HEK293 (cell line): ENCODE measurements around the gene EIF1.

Experiments used
- CTCF ChIA-PET: fragments of 350-600 bp; formaldehyde crosslinking; extraction: SDS; loops from one replicate; lab custom pipeline; 2021; ENCODE audit warnings: antibody characterized with exemption; lab: Yijun Ruan, JAX
- POLR2A ChIA-PET: fragments of 300-600 bp; formaldehyde crosslinking; extraction: SDS; loops from one replicate; lab custom pipeline; 2020; ENCODE audit warnings: antibody characterized with exemption, inconsistent platforms; lab: Yijun Ruan, JAX
- H3K27ac ChIP-seq: fragments of 200-500 bp; sonication (Bioruptor generic); 2 replicates; pipeline ENCODE4 v1.5.1; 2014; ENCODE audit warnings: low read depth, low read length, control low read depth, inconsistent platforms; ENCODE audit errors: extremely low read depth
- H3K36me3 ChIP-seq, 2 experiments: fragments of 200-500 bp in 1 of 2; sonication (Bioruptor generic) in 1 of 2; 1 replicate in 1 of 2; 2 replicates in 1 of 2; pipeline ENCODE4 v1.5.1; 2014 to 2017; ENCODE audit warnings: inconsistent platforms in 2 of 2, low read length in 2 of 2; ENCODE audit not compliant: control insufficient read depth in 2 of 2, insufficient read depth in 1 of 2
- H3K4me1 ChIP-seq: fragments of 200-500 bp; sonication (Bioruptor generic); 2 replicates; pipeline ENCODE4 v1.5.1; 2014; ENCODE audit warnings: mild to moderate bottlenecking, low read length, inconsistent platforms; ENCODE audit not compliant: control insufficient read depth, insufficient read depth
- H3K4me3 ChIP-seq: 2 replicates; pipeline ENCODE4 v1.5.1; 2011; ENCODE audit warnings: low read depth, mild to moderate bottlenecking, control low read depth, low read length, moderate library complexity
- H3K9me3 ChIP-seq: fragments of 200-500 bp; sonication (Bioruptor generic); 2 replicates; pipeline ENCODE4 v1.5.1; 2014; ENCODE audit warnings: low read depth, low read length, inconsistent platforms; ENCODE audit not compliant: control insufficient read depth, insufficient read depth
- BCL11A ChIP-seq: fragments of 450-650 bp; formaldehyde crosslinking; IDR thresholded peaks from 2 replicates; pipeline ENCODE4 v1.5.1; 2016; ENCODE audit warnings: low read depth, missing biosample characterization, missing genetic modification characterization
- MYNN ChIP-seq: fragments of 450-650 bp; formaldehyde crosslinking; IDR thresholded peaks from 2 replicates; pipeline ENCODE4 v1.5.1; 2016; ENCODE audit warnings: missing biosample characterization, missing genetic modification characterization, borderline replicate concordance
- SCRT1 ChIP-seq: fragments of 450-650 bp; formaldehyde crosslinking; IDR thresholded peaks from 2 replicates; pipeline ENCODE4 v1.5.1; 2016; ENCODE audit warnings: missing biosample characterization, missing genetic modification characterization, borderline replicate concordance
- SCRT2 ChIP-seq: fragments of 450-650 bp; formaldehyde crosslinking; IDR thresholded peaks from 2 replicates; pipeline ENCODE4 v1.5.1; 2016; ENCODE audit warnings: missing biosample characterization, missing genetic modification characterization
- SP3 ChIP-seq: fragments of 450-650 bp; formaldehyde crosslinking; IDR thresholded peaks from 2 replicates; pipeline ENCODE4 v1.5.1; 2016; ENCODE audit warnings: missing biosample characterization, missing genetic modification characterization
- ZBTB11 ChIP-seq: fragments of 450-650 bp; formaldehyde crosslinking; conservative IDR thresholded peaks from 2 replicates; pipeline ENCODE4 v1.5.1; 2016; ENCODE audit warnings: low read depth, missing biosample characterization, missing genetic modification characterization
- ZBTB6 ChIP-seq: fragments of 450-650 bp; formaldehyde crosslinking; IDR thresholded peaks from 2 replicates; pipeline ENCODE4 v1.5.1; 2017; ENCODE audit warnings: missing biosample characterization, missing genetic modification characterization
- ZBTB7A ChIP-seq: fragments of 450-650 bp; formaldehyde crosslinking; IDR thresholded peaks from 2 replicates; pipeline ENCODE4 v1.5.1; 2016; ENCODE audit warnings: low read depth, missing biosample characterization, missing genetic modification characterization
- ZFHX2 ChIP-seq: fragments of 450-650 bp; formaldehyde crosslinking; conservative IDR thresholded peaks from 2 replicates; pipeline ENCODE4 v1.5.1; 2016; ENCODE audit warnings: missing biosample characterization, missing genetic modification characterization
- ZFP37 ChIP-seq: fragments of 450-650 bp; formaldehyde crosslinking; IDR thresholded peaks from 2 replicates; pipeline ENCODE4 v1.5.1; 2016; ENCODE audit warnings: missing biosample characterization, missing genetic modification characterization
- ZNF341 ChIP-seq: fragments of 450-650 bp; formaldehyde crosslinking; IDR thresholded peaks from 2 replicates; pipeline ENCODE4; 2016; ENCODE audit warnings: low read depth, missing biosample characterization, missing genetic modification characterization
- ZNF426 ChIP-seq: fragments of 450-650 bp; formaldehyde crosslinking; IDR thresholded peaks from 2 replicates; pipeline ENCODE4 v1.5.1; 2017; ENCODE audit warnings: missing biosample characterization, missing genetic modification characterization, mild to moderate bottlenecking, inconsistent platforms, moderate library complexity
- ZNF449 ChIP-seq: fragments of 450-650 bp; formaldehyde crosslinking; IDR thresholded peaks from 2 replicates; pipeline ENCODE4 v1.5.1; 2017; ENCODE audit warnings: missing biosample characterization, mild to moderate bottlenecking, missing genetic modification characterization, moderate library complexity
- ZNF488 ChIP-seq: fragments of 450-650 bp; formaldehyde crosslinking; IDR thresholded peaks from 2 replicates; pipeline ENCODE4 v1.5.1; 2016; ENCODE audit warnings: missing biosample characterization, missing genetic modification characterization
- ZNF513 ChIP-seq: fragments of 450-650 bp; IDR thresholded peaks from 2 replicates; pipeline ENCODE4 v1.5.1; 2018; ENCODE audit warnings: missing biosample characterization, missing genetic modification characterization
- ZNF610 ChIP-seq: fragments of 450-650 bp; formaldehyde crosslinking; IDR thresholded peaks from 2 replicates; pipeline ENCODE4 v1.5.1; 2016; ENCODE audit warnings: missing biosample characterization, missing genetic modification characterization, borderline replicate concordance

EIF1 gene

GRCh38 chr17:41731836-41732235, 43.2 kb downstream of the EIF1 start:
- TF ChIP-seq MYNN (tag by site-specific recombination) (no peak), ZNF513 (tag by site-specific recombination) (peak; percentile 96)
- no peak overlapping the region for H3K4me3 ChIP-seq
- ChIA-PET CTCF (interaction anchor here (2.2 kb wide), 1 partner anchor 70 kb away, joined by 9 read pairs; no protein-coding TSS in a partner anchor), POLR2A (interaction anchor here (0.8 to 3.1 kb wide), 4 partner anchors 25 to 98 kb away, joined by 3 to 15 read pairs (median 3); partner anchors contain the start of genes EIF1 and JUP)
- no peaks in the 10 kb centered on the region for H3K9me3 ChIP-seq
- H3K4me1 ChIP-seq = no peaks in the 10 kb centered on the region
- H3K27ac ChIP-seq = no peak overlapping the region
- H3K36me3 ChIP-seq = peaks cover 0 to 6% of the 10 kb centered on the region in 2 experiments; a peak in 1 of 3 replicates

- POLR2A ChIA-PET = interaction anchor here (0.6 to 2.4 kb wide), 26 partner anchors 9 to 1087 kb away, joined by 3 to 28 read pairs (median 5); partner anchors contain the start of genes ACLY, FKBP10, JUP and P3H4
- peaks cover 0 to 6% of the 10 kb centered on the region in 2 experiments; a peak in 1 of 3 replicates for H3K36me3 ChIP-seq
- CTCF ChIA-PET = interaction anchor here (0.6 to 1.3 kb wide), 3 partner anchors 53 to 68 kb away, joined by 3 to 9 read pairs (median 7); partner anchors contain the start of gene JUP
- H3K27ac ChIP-seq = no peak overlapping the region
- H3K9me3 ChIP-seq = no peaks in the 10 kb centered on the region
- peaks cover 2% of the 10 kb centered on the region; the same call in 1 of the 2 replicates for H3K4me1 ChIP-seq
- H3K4me3 ChIP-seq = peak overlapping the region; percentile 64
- TF ChIP-seq ZBTB11 (tag by site-specific recombination) = no peak
- 0 out of 2 replicates have a peak, but pooled peaks have one; percentile 59 for TF ChIP-seq SCRT1 (tag by site-specific recombination)
- peak; percentile 38; the same call in 1 of the 2 replicates for TF ChIP-seq ZFHX2 (tag by site-specific recombination)
- no peak for TF ChIP-seq ZNF488 (tag by site-specific recombination)
- TF ChIP-seq SCRT2 (tag by site-specific recombination) = peak; percentile 87
- TF ChIP-seq, all 188 proteins: peak for 3
These were observed 44.9 kb downstream of the EIF1 start for GRCh38 chr17:41733348-41734138.

- ChIA-PET CTCF (interaction anchor here (0.5 to 1.3 kb wide), 6 partner anchors 52 to 157 kb away, joined by 3 to 9 read pairs (median 4); partner anchors contain the start of gene JUP), POLR2A (interaction anchor here (0.6 to 2.4 kb wide), 25 partner anchors 10 to 232 kb away, joined by 3 to 28 read pairs (median 5); partner anchors contain the start of genes ACLY, CNP, FKBP10 and JUP)
- Histone ChIP-seq H3K4me1 (peaks cover 2% of the 10 kb centered on the region; the same call in 1 of the 2 replicates), H3K4me3 (peak within 1 kb of the TSS; percentile 64), H3K9me3 (no peaks in the 10 kb centered on the region), H3K36me3 (peaks cover 0 to 6% of the 10 kb centered on the region in 2 experiments; a peak in 1 of 3 replicates), H3K27ac (peak within 1 kb of the TSS; percentile 56; the same call in 1 of the 2 replicates)
- TF ChIP-seq ZBTB6 (tag by site-specific recombination) (0 out of 2 replicates have a peak, but pooled peaks have one; percentile 36), ZNF610 (tag by site-specific recombination) (no peak), ZNF341 (tag by site-specific recombination) (peak; percentile 47; the same call in 1 of the 2 replicates), ZBTB7A (0 out of 2 replicates have a peak, but pooled peaks have one; percentile 31), SP3 (peak; percentile 35), ZNF426 (tag by site-specific recombination) (no peak), BCL11A (tag by site-specific recombination) (0 out of 2 replicates have a peak, but pooled peaks have one; percentile 56), ZFP37 (tag by site-specific recombination) (peak; percentile 71), ZNF449 (no peak; the same call in 1 of the 2 replicates)
These were observed 45.7 kb downstream of the EIF1 start, which contains the start of gene HAP1 for GRCh38 chr17:41734139-41734948. Gene HAP1 (minus strand): TSS chr17:41734643. CDS start chr17:41734634, 9 bp downstream.
